ENCODE measurements around the gene MCC.

GRCh38 chr5:113338628-113339027 is 149.6 kb downstream of the MCC start:
- no peak for TF ChIP-seq EHMT2 (IDR thresholded peaks at IDR 0.05; ENCODE audit: low read depth)
- no peak for TF ChIP-seq RAD21 (conservative IDR thresholded peaks at IDR 0.05 in 1 of 2, IDR thresholded peaks at IDR 0.05 in 1 of 2)
- TF ChIP-seq BHLHE40 (IDR thresholded peaks at IDR 0.05; ENCODE audit: low read depth, low read length), result no peak
- no peak for TF ChIP-seq CTCF (IDR thresholded peaks at IDR 0.05)
- TF ChIP-seq EP300 (IDR thresholded peaks at IDR 0.05), result no peak
- TF ChIP-seq PBX3 (IDR thresholded peaks at IDR 0.05), result no peak

Data from A549 (cell line).